HepG2 (cell line): ENCODE results near the gene ZNF48. TPM values are rescaled to one million over a fixed set of nuclear protein-coding genes. Genes with fewer than 3 reads are reported as not detected.

Experiments
- AGO2 ChIP-seq: fragments of 200-400 bp; formaldehyde crosslinking; optimal IDR thresholded peaks from 2 replicates; pipeline ENCODE3; 2017; ENCODE audit warnings: mild to moderate bottlenecking, low read depth, low read length, moderate library complexity
- ARID3A ChIP-seq: IDR thresholded peaks from 2 replicates; pipeline ENCODE4 v1.6.1; 2012; ENCODE audit warnings: low read depth, low read length, improper control_type of control experiment
- FOXJ3 ChIP-seq: sonication (generic); formaldehyde crosslinking; IDR thresholded peaks from 2 replicates; pipeline ENCODE4 v1.4.0; 2020; ENCODE audit warnings: missing genetic modification reagents, mild to moderate bottlenecking, borderline replicate concordance
- GTF2F1 ChIP-seq: fragments of 150-350 bp; IDR thresholded peaks from 2 replicates; pipeline ENCODE4 v1.6.1; 2014; ENCODE audit warnings: low read length
- MBNL3 ChIP-seq: fragments of 250-450 bp; sonication (Bioruptor Pico); conservative IDR thresholded peaks from 2 replicates; pipeline ENCODE4 v1.8.0; 2022; ENCODE audit warnings: mild to moderate bottlenecking, inconsistent platforms
- MTA1 ChIP-seq: sonication (generic); formaldehyde crosslinking; IDR thresholded peaks from 2 replicates; pipeline ENCODE4 v1.4.0; 2020; ENCODE audit warnings: missing genetic modification reagents, mild to moderate bottlenecking, borderline replicate concordance
- NKX3-1 ChIP-seq: sonication (generic); formaldehyde crosslinking; IDR thresholded peaks from 2 replicates; pipeline ENCODE4 v1.5.0; 2020; ENCODE audit warnings: missing genetic modification reagents
- NR2C2 ChIP-seq: sonication (generic); formaldehyde crosslinking; IDR thresholded peaks from 2 replicates; pipeline ENCODE4 v1.4.0; 2020; ENCODE audit warnings: missing genetic modification reagents, mild to moderate bottlenecking, moderate library complexity, borderline replicate concordance
- PAX8 ChIP-seq: sonication (generic); formaldehyde crosslinking; IDR thresholded peaks from 2 replicates; pipeline ENCODE4 v1.8.0; 2022; ENCODE audit warnings: mild to moderate bottlenecking, missing genetic modification reagents, borderline replicate concordance
- STAT5B ChIP-seq: sonication (generic); formaldehyde crosslinking; IDR thresholded peaks from 2 replicates; pipeline ENCODE4 v1.4.0; 2020; ENCODE audit warnings: missing genetic modification reagents
- TBP ChIP-seq: sonication (generic); formaldehyde crosslinking; IDR thresholded peaks from 2 replicates; pipeline ENCODE4 v1.5.0; 2020; ENCODE audit warnings: missing genetic modification reagents
- TRAFD1 ChIP-seq: sonication (generic); formaldehyde crosslinking; IDR thresholded peaks from 2 replicates; pipeline ENCODE4 v1.5.1; 2020; ENCODE audit warnings: missing genetic modification reagents, mild to moderate bottlenecking, borderline replicate concordance
- USF2 ChIP-seq, 2 experiments: sonication (generic) in 1 of 2; formaldehyde crosslinking in 1 of 2; IDR thresholded peaks; 2 replicates each; pipeline versions ENCODE4 v1.5.1 to v1.6.1; 2011 to 2020; ENCODE audit warnings: borderline replicate concordance in 1 of 2, low read depth in 1 of 2, low read length in 1 of 2, mild to moderate bottlenecking in 1 of 2, missing genetic modification reagents in 1 of 2, moderate library complexity in 1 of 2
- ZFP82 ChIP-seq: sonication (generic); formaldehyde crosslinking; IDR thresholded peaks from 2 replicates; pipeline ENCODE4 v1.5.1; 2020; ENCODE audit warnings: mild to moderate bottlenecking, missing genetic modification reagents, borderline replicate concordance
- ZMYM3 ChIP-seq: sonication (generic); formaldehyde crosslinking; IDR thresholded peaks from 2 replicates; pipeline ENCODE4 v1.5.1; 2020; ENCODE audit warnings: mild to moderate bottlenecking, missing genetic modification reagents
- ZNF362 ChIP-seq: sonication (generic); formaldehyde crosslinking; IDR thresholded peaks from 2 replicates; pipeline ENCODE4 v1.4.0; 2020; ENCODE audit warnings: missing genetic modification reagents, mild to moderate bottlenecking, borderline replicate concordance
- ZNF367 ChIP-seq: sonication (generic); formaldehyde crosslinking; IDR thresholded peaks from 2 replicates; pipeline ENCODE4 v1.4.0; 2020; ENCODE audit warnings: missing genetic modification reagents, borderline replicate concordance
- ZNF382 ChIP-seq: sonication (generic); formaldehyde crosslinking; IDR thresholded peaks from 2 replicates; pipeline ENCODE4 v1.5.0; 2020; ENCODE audit warnings: missing genetic modification reagents, mild to moderate bottlenecking, borderline replicate concordance
- ZNF749 ChIP-seq: sonication (generic); formaldehyde crosslinking; IDR thresholded peaks from 2 replicates; pipeline ENCODE4 v1.8.0; 2022; ENCODE audit warnings: mild to moderate bottlenecking, missing genetic modification reagents, moderate library complexity, borderline replicate concordance
- polyA plus RNA-seq, 8 experiments: library from polyadenylated mRNA; depleted of rRNA in 3 of 8; stranded (reverse) in 7 of 8; unstranded in 1 of 8; fragments of >200 nt; fragmentation: Illumina TruSeq in 4 of 8; extraction: Trizol in 4 of 8; gene quantifications; 2 replicates each; pipeline versions ENCODE4 v1.2.1 to v1.2.3, GENCODE V29; 2011 to 2016; ENCODE audit warnings: low read depth in 4 of 8, missing spikeins in 1 of 8, mixed read lengths in 1 of 8; ENCODE audit not compliant: insufficient read depth in 1 of 8
- total RNA-seq, 5 experiments: library from RNA; depleted of rRNA; stranded (reverse); fragments of >200 nt; fragmentation: Illumina TruSeq; extraction: Trizol; gene quantifications; 2 replicates each; pipeline ENCODE4 v1.2.3, GENCODE V29; 2016; ENCODE audit warnings: low read depth in 1 of 5

ZNF48 gene
- total and polyA plus RNA-seq, 2 of the 13 experiments (the other 11 are each of a cell fraction or from before 2014, with no cell fraction given) = 9.9 to 12.3 TPM

- no peak for TF ChIP-seq ZNF382 (CRISPR knock-in tag)
- no peak for TF ChIP-seq NKX3-1 (CRISPR knock-in tag)
- 0 out of 2 replicates have a peak, but pooled peaks have one; percentile 9 for TF ChIP-seq MTA1 (CRISPR knock-in tag)
- TF ChIP-seq ZNF749 (CRISPR knock-in tag) = no peak
- no peak for TF ChIP-seq TRAFD1 (CRISPR knock-in tag)
- TF ChIP-seq ARID3A = no peak
- TF ChIP-seq ZNF362 (CRISPR knock-in tag) = no peak
- TF ChIP-seq STAT5B (CRISPR knock-in tag) = peak; percentile 28; the same call in 1 of the 2 replicates
- TF ChIP-seq ZFP82 (CRISPR knock-in tag) = no peak
- no peak for TF ChIP-seq NR2C2
- TF ChIP-seq GTF2F1 = 0 out of 2 replicates have a peak, but pooled peaks have one; percentile 35
- peak; percentile 98 for TF ChIP-seq AGO2
- peak; percentile 9; the same call in 1 of the 2 replicates for TF ChIP-seq PAX8 (CRISPR knock-in tag)
- no peak for TF ChIP-seq FOXJ3 (CRISPR knock-in tag)
- TF ChIP-seq ZNF367 = 0 out of 2 replicates have a peak, but pooled peaks have one; percentile 3
- TF ChIP-seq ZMYM3 (CRISPR knock-in tag) = no peak
- peak; percentile 64; the same call in 1 of the 2 replicates for TF ChIP-seq USF2 (IDR thresholded peaks at IDR 0.05; ENCODE audit: low read depth, low read length)
- TF ChIP-seq USF2 (CRISPR knock-in tag; IDR thresholded peaks at IDR 0.05; ENCODE audit: borderline replicate concordance) = no peak
- TF ChIP-seq MBNL3 = no peak
- TF ChIP-seq TBP = no peak
Observed at GRCh38 chr16:30354423-30355143, 40.6 kb upstream of the ZNF48 start (continued).
